GM12864 (cell line): ENCODE measurements around the gene TTLL12.

Experiments
- DNase-seq: peaks from one replicate; pipeline ENCODE4 v3.0.0-alpha.2; 2011; ENCODE audit warnings: low read depth
- H3K4me3 ChIP-seq: 2 replicates; pipeline ENCODE4 v1.5.1; 2011; ENCODE audit warnings: mild to moderate bottlenecking, low read depth, low read length, control low read depth
- CTCF ChIP-seq: IDR thresholded peaks from 2 replicates; pipeline ENCODE4 v1.5.1; 2011; ENCODE audit warnings: low read depth, mild to moderate bottlenecking, moderate library complexity, low read length, control low read depth, inconsistent platforms; ENCODE audit errors: missing control alignments

The TTLL12 gene

GRCh38 chr22:43208703-43209522, 22.0 kb upstream of the TTLL12 start:
- H3K4me3 ChIP-seq = no peak overlapping the region
- no peak for TF ChIP-seq CTCF
- DNase-seq = no peak

GRCh38 chr22:43207849-43208702, 21.1 kb upstream of the TTLL12 start:
- DNase-seq = no peak
- no peak overlapping the region for H3K4me3 ChIP-seq
- no peak for TF ChIP-seq CTCF

GRCh38 chr22:43207386-43207785, 20.5 kb upstream of the TTLL12 start:
- no peak overlapping the region for H3K4me3 ChIP-seq
- no peak for TF ChIP-seq CTCF
- no peak for DNase-seq

DNA sequence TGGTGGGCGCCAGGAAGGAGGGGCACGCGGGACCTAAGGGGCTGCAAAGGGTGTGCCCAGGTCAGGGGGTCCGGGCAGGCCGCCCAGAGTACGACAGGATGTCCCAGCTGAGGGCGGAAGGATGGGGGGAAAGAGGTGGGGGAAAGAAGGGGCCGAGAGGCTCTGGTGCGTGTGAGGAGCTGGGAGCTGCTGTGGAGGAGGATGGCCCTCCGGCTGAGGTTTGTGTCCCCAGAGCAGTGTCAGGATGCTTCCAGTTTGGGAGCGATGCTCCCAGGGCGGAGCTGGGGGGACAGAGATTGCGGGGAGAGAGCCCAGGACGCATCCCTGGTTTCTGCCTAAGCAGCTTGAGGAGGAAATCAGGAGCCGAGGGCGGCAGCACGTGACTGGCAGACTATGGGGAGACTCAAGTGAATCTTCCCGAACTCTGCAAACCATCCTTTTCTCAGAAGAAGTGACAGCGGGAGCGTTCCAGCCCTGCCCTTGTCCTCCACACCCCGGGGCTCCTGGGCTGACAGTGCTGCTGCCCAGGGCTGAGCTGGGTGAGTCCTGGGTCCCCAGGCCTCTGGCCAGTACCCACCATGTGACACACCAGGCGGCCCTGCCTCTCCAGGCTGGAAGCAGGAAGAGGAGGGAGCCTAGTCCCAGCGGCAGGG, 19.7 kb upstream of the TTLL12 start:
- H3K4me3 ChIP-seq = no peak overlapping the region
- no peak for DNase-seq
- TF ChIP-seq CTCF = no peak

DNA sequence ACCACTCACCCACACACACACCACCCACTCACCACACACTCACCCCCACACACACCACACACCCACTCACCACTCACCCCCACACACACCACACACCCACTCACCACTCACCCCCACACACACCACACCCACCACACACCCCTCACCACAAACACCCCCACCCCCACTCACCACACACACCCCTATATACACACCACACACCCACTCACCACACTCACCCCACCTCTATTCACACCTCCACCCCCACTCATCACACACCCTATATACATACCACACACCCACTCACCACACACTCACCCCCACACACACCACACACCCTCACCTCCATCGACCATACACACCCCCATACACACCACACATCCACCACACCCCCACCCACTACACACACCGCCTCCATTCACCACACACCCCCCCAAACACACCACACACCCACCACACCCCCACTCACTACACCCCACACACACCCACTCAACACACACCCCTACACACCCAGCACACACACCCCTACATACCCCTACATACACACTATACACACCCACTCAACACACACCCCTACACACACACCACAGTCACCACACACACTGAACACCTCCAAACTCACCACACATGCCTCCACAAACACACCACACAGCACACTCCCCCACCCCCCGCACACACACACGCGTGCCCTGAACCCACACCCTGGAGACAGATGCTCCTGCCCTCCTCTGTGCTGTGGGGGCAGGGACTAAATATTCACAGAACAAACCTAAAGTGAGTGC, 19.0 kb upstream of the TTLL12 start:
- H3K4me3 ChIP-seq = no peak overlapping the region
- no peak for DNase-seq
- TF ChIP-seq CTCF = no peak

GRCh38 chr22:43205261-43205691, 18.3 kb upstream of the TTLL12 start:
- H3K4me3 ChIP-seq = no peak overlapping the region
- TF ChIP-seq CTCF = no peak
- no peak for DNase-seq
